Gastroesophageal sphincter (tissue), 3 donors: ENCODE results near the gene LGALS3BP.

Experiments used
- CTCF ChIP-seq, 4 experiments: fragments of 200-600 bp in 2 of 4; fragments of 450-650 bp in 2 of 4; sonication (generic) in 1 of 4; IDR thresholded peaks; one replicate each; pipeline ENCODE4 v1.5.1; 2017 to 2019; ENCODE audit warnings: antibody characterized with exemption in 4 of 4, mild to moderate bottlenecking in 2 of 4, moderate library complexity in 2 of 4
- EP300 ChIP-seq: sonication (generic); formaldehyde crosslinking; IDR thresholded peaks from one replicate; pipeline ENCODE4 v1.6.1; 2017; ENCODE audit warnings: antibody characterized with exemption, mild to moderate bottlenecking
- POLR2A ChIP-seq, 2 donors: fragments of 450-650 bp; IDR thresholded peaks; one replicate each; pipeline ENCODE4 v1.6.1; 2017; ENCODE audit warnings: antibody characterized with exemption in 2 of 2, mild to moderate bottlenecking in 2 of 2, moderate library complexity in 1 of 2
- POLR2AphosphoS5 ChIP-seq: sonication (generic); formaldehyde crosslinking; IDR thresholded peaks from one replicate; pipeline ENCODE4 v1.6.1; 2017; ENCODE audit warnings: antibody characterized with exemption

GRCh38 chr17:79005063-79005861, 25.5 kb upstream of the LGALS3BP start:
- no peak for TF ChIP-seq POLR2A (IDR thresholded peaks at IDR 0.05)
- TF ChIP-seq CTCF (IDR thresholded peaks at IDR 0.05), result no peak
- TF ChIP-seq EP300, result no peak
- TF ChIP-seq POLR2AphosphoS5, result no peak
